Vagina (tissue), 2 donors: ENCODE data around the gene TEX19. TPM values are rescaled to one million over a fixed set of nuclear protein-coding genes. Genes with fewer than 3 reads are reported as not detected.

Experiments used
- DNase-seq, 2 donors: peaks; one replicate each; pipeline ENCODE4 v3.0.0-alpha.2; 2017; ENCODE audit errors: extremely low spot score in 2 of 2
- H3K27ac ChIP-seq: fragments of 200-600 bp; sonication (generic); one replicate; pipeline ENCODE4 v1.5.1; 2019
- H3K27me3 ChIP-seq: fragments of 200-600 bp; sonication (generic); one replicate; pipeline ENCODE4 v1.5.1; 2019
- H3K36me3 ChIP-seq, 2 donors: fragments of 200-600 bp; sonication (generic); one replicate each; pipeline ENCODE4 v1.5.1; 2017 to 2019
- H3K4me1 ChIP-seq: fragments of 200-600 bp; sonication (generic); one replicate; pipeline ENCODE4 v1.5.1; 2019
- H3K4me3 ChIP-seq, 2 donors: fragments of 200-600 bp; sonication (generic); 1 replicate in 1 of 2; 2 replicates in 1 of 2; pipeline ENCODE4 v1.5.1; 2016 to 2019
- H3K9me3 ChIP-seq: fragments of 200-600 bp; sonication (generic); one replicate; pipeline ENCODE4 v1.5.1; 2019
- POLR2A ChIP-seq, 2 donors: fragments of 450-650 bp; IDR thresholded peaks; one replicate each; pipeline ENCODE4 v1.6.1; 2017; ENCODE audit warnings: antibody characterized with exemption in 2 of 2, mild to moderate bottlenecking in 2 of 2, moderate library complexity in 2 of 2
- POLR2AphosphoS5 ChIP-seq, 2 donors: sonication (generic); formaldehyde crosslinking; IDR thresholded peaks; one replicate each; pipeline ENCODE4 v1.9.0; 2017; ENCODE audit warnings: antibody characterized with exemption in 2 of 2, mild to moderate bottlenecking in 2 of 2, low read depth in 1 of 2; ENCODE audit not compliant: insufficient read depth in 1 of 2
- intact Hi-C: fragments of 100-400 bp; cut with DNase I; formaldehyde crosslinking; loops from one replicate; pipeline ENCODE4 v1.15.1; 2023
- total RNA-seq: library from RNA; depleted of rRNA; stranded (reverse); fragments of >200 nt; gene quantifications from one replicate; pipeline ENCODE4 v1.2.3, GENCODE V29; 2016
- TF ChIP-seq, protein P1 (sequence below), 3 experiments: fragments of 450-650 bp in 2 of 3; fragments of 200-600 bp in 1 of 3; sonication (generic) in 1 of 3; IDR thresholded peaks; one replicate each; pipeline ENCODE4 v1.5.1; 2017 to 2019; ENCODE audit warnings: antibody characterized with exemption in 3 of 3, mild to moderate bottlenecking in 2 of 3, moderate library complexity in 2 of 3

TEX19 gene
- total RNA-seq, 1 donor from 2014 or later = not detected

GRCh38 chr17:82388922-82389283, 29.9 kb downstream of the TEX19 start:
- TF ChIP-seq, protein P1, sequence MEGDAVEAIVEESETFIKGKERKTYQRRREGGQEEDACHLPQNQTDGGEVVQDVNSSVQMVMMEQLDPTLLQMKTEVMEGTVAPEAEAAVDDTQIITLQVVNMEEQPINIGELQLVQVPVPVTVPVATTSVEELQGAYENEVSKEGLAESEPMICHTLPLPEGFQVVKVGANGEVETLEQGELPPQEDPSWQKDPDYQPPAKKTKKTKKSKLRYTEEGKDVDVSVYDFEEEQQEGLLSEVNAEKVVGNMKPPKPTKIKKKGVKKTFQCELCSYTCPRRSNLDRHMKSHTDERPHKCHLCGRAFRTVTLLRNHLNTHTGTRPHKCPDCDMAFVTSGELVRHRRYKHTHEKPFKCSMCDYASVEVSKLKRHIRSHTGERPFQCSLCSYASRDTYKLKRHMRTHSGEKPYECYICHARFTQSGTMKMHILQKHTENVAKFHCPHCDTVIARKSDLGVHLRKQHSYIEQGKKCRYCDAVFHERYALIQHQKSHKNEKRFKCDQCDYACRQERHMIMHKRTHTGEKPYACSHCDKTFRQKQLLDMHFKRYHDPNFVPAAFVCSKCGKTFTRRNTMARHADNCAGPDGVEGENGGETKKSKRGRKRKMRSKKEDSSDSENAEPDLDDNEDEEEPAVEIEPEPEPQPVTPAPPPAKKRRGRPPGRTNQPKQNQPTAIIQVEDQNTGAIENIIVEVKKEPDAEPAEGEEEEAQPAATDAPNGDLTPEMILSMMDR (IDR thresholded peaks at IDR 0.05) = no peak
- TF ChIP-seq POLR2A (IDR thresholded peaks at IDR 0.05) = no peak
- no peak for TF ChIP-seq POLR2AphosphoS5 (IDR thresholded peaks at IDR 0.05; ENCODE audit: insufficient read depth in 1 of 2, low read depth in 1 of 2)
- Histone ChIP-seq H3K4me3 (no peak overlapping the region), H3K27ac (no peak overlapping the region), H3K36me3 (peaks cover 0 to 6% of the 10 kb centered on the region in 2 donors), H3K27me3 (no peaks in the 10 kb centered on the region), H3K9me3 (no peaks in the 10 kb centered on the region), H3K4me1 (peaks cover 28% of the 10 kb centered on the region)
- intact Hi-C loops = no loop called here
- DNase-seq = no peak

GRCh38 chr17:82389379-82389778, 30.3 kb downstream of the TEX19 start:
- Histone ChIP-seq H3K27me3 (no peaks in the 10 kb centered on the region), H3K36me3 (peaks cover 0 to 6% of the 10 kb centered on the region in 2 donors), H3K4me1 (peaks cover 25% of the 10 kb centered on the region), H3K4me3 (no peak overlapping the region), H3K9me3 (no peaks in the 10 kb centered on the region), H3K27ac (no peak overlapping the region)
- intact Hi-C loops = no loop called here
- no peak for DNase-seq
- TF ChIP-seq POLR2AphosphoS5 (IDR thresholded peaks at IDR 0.05; ENCODE audit: insufficient read depth in 1 of 2, low read depth in 1 of 2) (no peak), POLR2A (IDR thresholded peaks at IDR 0.05) (no peak)
- TF ChIP-seq, protein P1 (IDR thresholded peaks at IDR 0.05) = no peak

DNA sequence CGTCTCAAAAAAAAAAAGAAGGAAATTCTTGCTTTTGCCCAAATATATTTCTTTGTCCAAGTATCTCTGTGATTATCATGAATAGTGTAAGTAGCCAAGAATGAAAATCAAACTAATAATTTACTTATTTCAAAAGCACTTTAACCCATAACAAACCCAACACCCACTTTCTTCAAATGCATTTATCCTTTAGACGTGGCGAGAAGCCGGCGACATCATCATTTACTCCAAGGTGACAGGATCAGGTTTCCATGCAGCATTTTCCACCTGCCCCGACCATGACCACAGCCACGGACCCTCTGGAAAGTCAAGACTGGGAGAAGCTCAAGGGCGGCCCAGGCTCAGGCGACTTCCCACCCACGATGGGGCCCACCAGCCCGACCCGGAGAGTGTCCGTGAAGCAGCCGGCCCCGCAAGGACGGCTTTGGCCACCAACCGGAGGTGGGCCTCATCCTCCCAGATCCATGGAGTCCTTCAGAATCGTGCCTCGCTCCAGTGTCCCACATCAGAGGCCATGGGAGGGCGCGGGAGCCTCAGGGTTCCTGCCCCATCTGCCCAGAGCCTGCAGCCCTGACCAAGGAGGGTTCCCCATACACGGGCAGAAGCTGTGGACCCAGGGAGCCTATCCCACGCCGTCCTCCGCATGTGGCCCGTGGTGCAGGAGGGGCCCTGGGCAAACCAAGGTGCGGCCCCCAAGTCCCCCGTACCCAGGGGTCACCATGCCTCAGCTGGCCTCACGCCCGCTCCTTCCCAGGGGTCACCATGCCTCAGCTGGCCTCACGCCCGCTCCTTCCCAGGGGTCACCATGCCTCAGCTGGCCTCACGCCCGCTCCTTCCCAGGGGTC, 31.2 kb downstream of the TEX19 start:
- Histone ChIP-seq H3K4me3 (no peak overlapping the region), H3K36me3 (peaks cover 0 to 6% of the 10 kb centered on the region in 2 donors), H3K4me1 (peaks cover 16% of the 10 kb centered on the region), H3K9me3 (no peaks in the 10 kb centered on the region), H3K27me3 (no peaks in the 10 kb centered on the region), H3K27ac (no peak overlapping the region)
- TF ChIP-seq, protein P1 (IDR thresholded peaks at IDR 0.05) = no peak
- TF ChIP-seq POLR2AphosphoS5 (IDR thresholded peaks at IDR 0.05; ENCODE audit: insufficient read depth in 1 of 2, low read depth in 1 of 2) (no peak), POLR2A (IDR thresholded peaks at IDR 0.05) (no peak)
- intact Hi-C loops = no loop called here
- DNase-seq = no peak

DNA sequence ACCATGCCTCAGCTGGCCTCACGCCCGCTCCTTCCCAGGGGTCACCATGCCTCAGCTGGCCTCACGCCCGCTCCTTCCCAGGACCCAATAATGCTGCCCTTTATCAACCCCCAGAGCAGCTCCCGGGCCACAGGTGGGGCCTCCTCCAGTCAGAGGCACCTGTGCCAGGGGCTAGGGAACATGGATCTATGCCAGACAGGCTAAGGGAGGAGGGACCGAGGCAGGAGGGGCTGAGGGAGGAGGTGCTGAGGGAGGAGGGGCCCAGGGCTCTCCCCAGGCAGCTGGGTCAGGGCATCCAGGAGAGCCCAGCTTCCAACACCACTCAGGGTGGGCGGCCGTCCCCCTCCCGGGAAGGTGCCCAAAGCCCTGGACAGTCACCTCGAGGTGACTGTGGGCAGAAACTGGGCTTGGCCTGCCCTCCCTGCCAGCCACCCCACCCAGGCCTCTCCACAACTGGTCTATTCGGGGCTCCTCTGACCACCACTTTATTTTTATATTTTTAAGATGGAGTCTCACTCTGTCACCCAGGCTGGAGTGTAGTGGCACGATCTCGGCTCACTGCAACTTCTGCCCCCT, 31.9 kb downstream of the TEX19 start:
- H3K4me1 ChIP-seq = peaks cover 10% of the 10 kb centered on the region
- H3K36me3 ChIP-seq = peaks cover 0 to 6% of the 10 kb centered on the region in 2 donors
- intact Hi-C loops = no loop called here
- DNase-seq = no peak
- TF ChIP-seq, protein P1 (IDR thresholded peaks at IDR 0.05) = no peak
- no peak for TF ChIP-seq POLR2A (IDR thresholded peaks at IDR 0.05)
- no peak for TF ChIP-seq POLR2AphosphoS5 (IDR thresholded peaks at IDR 0.05; ENCODE audit: insufficient read depth in 1 of 2, low read depth in 1 of 2)
- no peaks in the 10 kb centered on the region for H3K27me3 ChIP-seq
- H3K27ac ChIP-seq = no peak overlapping the region
- H3K9me3 ChIP-seq = no peaks in the 10 kb centered on the region
- H3K4me3 ChIP-seq = no peak overlapping the region
